Kidney (tissue), 14 donors: ENCODE measurements around the gene FCGBP. TPM values are rescaled to one million over a fixed set of nuclear protein-coding genes. Genes with fewer than 3 reads are reported as not detected.

Source experiments
- DNase-seq, 5 donors: peaks; one replicate each; pipeline ENCODE4 v3.0.0-alpha.2; 2013 to 2020
- FAIRE-seq: peaks from 2 replicates; lab custom pipeline; 2012; peaks lifted over from hg19 to GRCh38; lab: Jason Lieb, UNC
- H3K27ac ChIP-seq, 2 donors: one replicate each; pipeline ENCODE4 v1.7.0; 2013; ENCODE audit warnings: low read depth in 2 of 2, low read length in 2 of 2, inconsistent platforms in 1 of 2
- H3K27me3 ChIP-seq: one replicate; pipeline ENCODE4 v1.7.1; 2013; ENCODE audit warnings: low read length, inconsistent platforms; ENCODE audit not compliant: control insufficient read depth, insufficient read depth
- H3K36me3 ChIP-seq, 3 donors: one replicate each; pipeline versions ENCODE4 v1.7.0 to v1.7.1; 2013; ENCODE audit warnings: low read length in 3 of 3, control low read depth in 1 of 3, inconsistent platforms in 1 of 3; ENCODE audit not compliant: insufficient read depth in 3 of 3, control insufficient read depth in 2 of 3
- H3K4me1 ChIP-seq, 3 donors: one replicate each; pipeline versions ENCODE4 v1.7.0 to v1.7.1; 2013; ENCODE audit warnings: low read length in 3 of 3, inconsistent platforms in 1 of 3, low read depth in 1 of 3; ENCODE audit not compliant: control insufficient read depth in 2 of 3, insufficient read depth in 2 of 3
- H3K4me3 ChIP-seq, 3 donors: one replicate each; pipeline versions ENCODE4 v1.7.0 to v1.8.1; 2013; ENCODE audit warnings: low read length in 3 of 3, control low read depth in 1 of 3, inconsistent platforms in 1 of 3
- H3K9ac ChIP-seq, 3 donors: one replicate each; pipeline versions ENCODE4 v1.7.0 to v1.7.1; 2013; ENCODE audit warnings: low read length in 3 of 3, control low read depth in 1 of 3, inconsistent platforms in 1 of 3
- H3K9me3 ChIP-seq, 3 donors: one replicate each; pipeline versions ENCODE4 v1.7.0 to v1.7.1; 2013; ENCODE audit warnings: low read length in 3 of 3, control low read depth in 1 of 3, inconsistent platforms in 1 of 3; ENCODE audit not compliant: control insufficient read depth in 2 of 3, insufficient read depth in 1 of 3
- CTCF ChIP-seq: IDR thresholded peaks from 3 replicates; pipeline ENCODE4 v1.5.1; 2012; ENCODE audit warnings: mild to moderate bottlenecking, moderate library complexity, borderline replicate concordance; ENCODE audit not compliant: insufficient read depth; ENCODE audit errors: extremely low read depth
- intact Hi-C: fragments of 100-400 bp; cut with DNase I; formaldehyde crosslinking; loops from one replicate; pipeline ENCODE4 v1.11.1; 2022
- polyA plus RNA-seq: library from polyadenylated mRNA; stranded (reverse); fragments of 350-450 nt; fragmentation: Illumina TruSeq; extraction: RNeasy Lipid Tissue Mini Kit (QIAGEN cat#74804); gene quantifications from one replicate; pipeline ENCODE4 v1.2.3, GENCODE V29; 2014; ENCODE audit warnings: low read depth, low replicate concordance; ENCODE audit not compliant: insufficient read depth
- total RNA-seq: library from RNA; stranded (reverse); fragmentation: NEBNext Ultra II Directional; extraction: Animal tissue kit (Norgen Biotek cat#: 25700); gene quantifications from one replicate; pipeline ENCODE4 v1.2.1, GENCODE V29; 2021
- donor health status: control.
- donor health status: control.
- donor health status: control.
- donor health status: control.
- donor health status: control.
- donor health status: DM: yes; HTN: yes; CAD: no.
- donor health status: Normal renal cell carcinoma (clear cell type).

The FCGBP gene
- total and polyA plus RNA-seq, 2 donors from 2014 or later: 7.6 to 51.7 TPM

- FAIRE-seq: no peak
Measured at GRCh38 chr19:39974377-39975155, 40.1 kb upstream of the FCGBP start.

GRCh38 chr19:39971380-39972035, 37.1 kb upstream of the FCGBP start:
- Histone ChIP-seq H3K27ac (peak overlapping the region; percentile 72 to 78), H3K36me3 (peaks cover 3 to 25% (median 21%) of the 10 kb centered on the region in 3 donors), H3K4me3 (peak overlapping the region; percentile 70 to 96 (median 88)), H3K9me3 (no peaks in the 10 kb centered on the region), H3K9ac (peak overlapping the region; percentile 49 to 97 (median 96)), H3K4me1 (peaks cover 0 to 11% (median 11%) of the 10 kb centered on the region in 3 donors), H3K27me3 (no peaks in the 10 kb centered on the region)
- no peak for DNase-seq
- intact Hi-C loops: no loop called here
- FAIRE-seq: no peak
- TF ChIP-seq CTCF: no peak

More at GRCh38 chr19:39974377-39975155, 40.1 kb upstream of the FCGBP start:
- peaks cover 7 to 31% (median 29%) of the 10 kb centered on the region in 3 donors for H3K36me3 ChIP-seq
- intact Hi-C loops: no loop called here
- TF ChIP-seq CTCF: no peak
- H3K4me3 ChIP-seq: no peak overlapping the region
- no peaks in the 10 kb centered on the region for H3K27me3 ChIP-seq
- H3K27ac ChIP-seq: no peak overlapping the region
- no peak overlapping the region for H3K9ac ChIP-seq
- peaks cover 0 to 11% (median 11%) of the 10 kb centered on the region in 3 donors for H3K4me1 ChIP-seq
- no peak for DNase-seq
- H3K9me3 ChIP-seq: no peaks in the 10 kb centered on the region

- Histone ChIP-seq H3K36me3 (peaks cover 3 to 25% (median 21%) of the 10 kb centered on the region in 3 donors), H3K4me3 (peak within 1 kb of the TSS; percentile 70 to 96 (median 88)), H3K9me3 (no peaks in the 10 kb centered on the region), H3K27me3 (no peaks in the 10 kb centered on the region), H3K4me1 (peaks cover 0 to 11% (median 11%) of the 10 kb centered on the region in 3 donors), H3K27ac (peak within 1 kb of the TSS; percentile 90 to 92), H3K9ac (peak within 1 kb of the TSS; percentile 49 to 97 (median 96))
- peak; percentile 76 for TF ChIP-seq CTCF
- peak; percentile 99 for DNase-seq
- peak; percentile 98 for FAIRE-seq
- intact Hi-C loops: no loop called here
Measured at GRCh38 chr19:39970675-39971379, 36.4 kb upstream of the FCGBP start, which contains the start of gene PSMC4. TSS of gene PSMC4 (plus strand) at chr19:39971165. CDS start at chr19:39971203, 38 bp downstream.
